Fibroblast of lung (primary cell): Measurements from ENCODE around the gene NUP133.

Source experiments
- CTCF ChIP-seq, 2 donors: IDR thresholded peaks in 1 of 2; conservative IDR thresholded peaks in 1 of 2; 1 replicate in 1 of 2; 2 replicates in 1 of 2; pipeline ENCODE4 v1.5.1; 2011 to 2012; ENCODE audit warnings: low read length in 2 of 2, control low read depth in 1 of 2, inconsistent platforms in 1 of 2, low read depth in 1 of 2, mild to moderate bottlenecking in 1 of 2
- EZH2 ChIP-seq: IDR thresholded peaks from 2 replicates; pipeline ENCODE4 v1.5.1; 2012; ENCODE audit warnings: low read length, control low read depth, mild to moderate bottlenecking; ENCODE audit errors: missing control alignments

GRCh38 chr1:229397762-229398161 is 110.4 kb downstream of the NUP133 start:
- TF ChIP-seq CTCF (conservative IDR thresholded peaks at IDR 0.05 in 1 of 2, IDR thresholded peaks at IDR 0.05 in 1 of 2; ENCODE audit: low read depth in 1 of 2, low read length in 2 of 2) (no peak), EZH2 (no peak)
